GM19395 (cell line): ENCODE data around the gene RSPO3.
A peak's percentile ranks its signal among the peaks of the same experiment; 100 is the strongest.

Experiments used
- ATAC-seq: cut with Tn5 transposase; IDR thresholded peaks from one replicate; pipeline ENCODE4 v1.9.1; 2021; ENCODE audit warnings: mild to moderate bottlenecking, moderate library complexity; ENCODE audit not compliant: unreplicated experiment

Gene RSPO3

GRCh38 chr6:127110712-127111111 is 7.8 kb upstream of the RSPO3 start:
- no peak for ATAC-seq

GRCh38 chr6:127111526-127111925 is 6.9 kb upstream of the RSPO3 start:
- no peak for ATAC-seq

GRCh38 chr6:127114214-127114760 is 4.2 kb upstream of the RSPO3 start:
- no peak for ATAC-seq

- ATAC-seq: no peak
Measured at GRCh38 chr6:127115084-127115655, 3.3 kb upstream of the RSPO3 start.

GRCh38 chr6:127115746-127116145 is 2.7 kb upstream of the RSPO3 start:
- ATAC-seq: no peak

GRCh38 chr6:127117979-127118297 is 533 bp upstream of the RSPO3 start:
- ATAC-seq: no peak

GRCh38 chr6:127119102-127120022 is 891 bp downstream of the RSPO3 start:
- peak; percentile 43 for ATAC-seq

- ATAC-seq: peak; percentile 10
Measured at GRCh38 chr6:127120023-127120786, 1.7 kb downstream of the RSPO3 start.

- ATAC-seq: peak; percentile 83
Measured at GRCh38 chr6:127120787-127121636, 2.5 kb downstream of the RSPO3 start.

- no peak for ATAC-seq
Measured at GRCh38 chr6:127121637-127121960, 3.1 kb downstream of the RSPO3 start.

GRCh38 chr6:127124172-127124571 is 5.7 kb downstream of the RSPO3 start:
- ATAC-seq: no peak

GRCh38 chr6:127124680-127125079 is 6.2 kb downstream of the RSPO3 start:
- no peak for ATAC-seq

- no peak for ATAC-seq
Measured at GRCh38 chr6:127128066-127128465, 9.6 kb downstream of the RSPO3 start.

- ATAC-seq: no peak
Measured at GRCh38 chr6:127129251-127129650, 10.8 kb downstream of the RSPO3 start.

GRCh38 chr6:127131275-127131674 is 12.8 kb downstream of the RSPO3 start:
- ATAC-seq: no peak

- ATAC-seq: no peak
Measured at GRCh38 chr6:127131772-127132376, 13.4 kb downstream of the RSPO3 start.

- ATAC-seq: no peak
Measured at GRCh38 chr6:127134136-127134535, 15.7 kb downstream of the RSPO3 start.

- no peak for ATAC-seq
Measured at GRCh38 chr6:127136786-127137185, 18.3 kb downstream of the RSPO3 start.

- ATAC-seq: no peak
Measured at GRCh38 chr6:127146932-127147331, 28.5 kb downstream of the RSPO3 start.

GRCh38 chr6:127147534-127147933 is 29.1 kb downstream of the RSPO3 start:
- ATAC-seq: no peak
